ENCODE data around the gene BRI3BP.

The BRI3BP gene, protein sequence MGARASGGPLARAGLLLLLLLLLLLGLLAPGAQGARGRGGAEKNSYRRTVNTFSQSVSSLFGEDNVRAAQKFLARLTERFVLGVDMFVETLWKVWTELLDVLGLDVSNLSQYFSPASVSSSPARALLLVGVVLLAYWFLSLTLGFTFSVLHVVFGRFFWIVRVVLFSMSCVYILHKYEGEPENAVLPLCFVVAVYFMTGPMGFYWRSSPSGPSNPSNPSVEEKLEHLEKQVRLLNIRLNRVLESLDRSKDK

DNA sequence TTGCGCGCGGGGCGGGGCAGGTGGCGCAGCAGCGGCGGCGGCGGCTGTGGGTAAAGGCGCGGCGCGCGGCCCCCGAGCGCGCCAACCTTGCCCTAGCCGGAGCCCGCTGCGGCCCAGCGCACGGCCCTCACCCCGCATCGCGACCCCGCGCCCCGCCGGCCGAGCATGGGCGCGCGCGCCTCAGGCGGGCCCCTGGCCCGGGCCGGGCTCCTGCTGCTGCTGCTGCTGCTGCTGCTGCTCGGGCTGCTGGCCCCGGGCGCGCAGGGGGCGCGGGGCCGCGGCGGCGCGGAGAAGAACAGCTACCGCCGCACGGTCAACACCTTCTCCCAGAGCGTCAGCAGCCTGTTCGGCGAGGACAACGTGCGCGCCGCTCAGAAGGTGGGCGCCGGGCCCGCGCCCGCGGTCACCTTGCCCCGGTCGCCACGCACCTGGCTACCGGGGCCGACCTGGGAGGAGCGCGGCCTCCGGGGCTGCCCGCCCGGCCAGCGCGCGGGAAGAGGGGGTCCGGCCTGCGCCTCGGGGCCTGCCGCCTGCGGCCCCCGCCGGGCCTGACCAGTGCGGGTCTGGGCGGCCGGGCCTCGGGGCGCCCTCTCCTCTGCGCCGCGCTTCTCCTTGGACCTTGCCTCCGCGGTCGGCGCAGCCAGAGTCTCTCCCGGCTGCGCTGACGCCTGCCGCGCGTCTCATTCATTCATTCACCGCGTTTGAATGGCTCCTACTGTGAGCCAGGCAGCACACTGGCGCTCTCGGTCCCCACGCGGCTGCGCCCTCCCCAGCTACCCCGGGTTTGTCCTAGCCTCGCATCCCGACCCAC, at the start of gene BRI3BP:
TSS of gene BRI3BP (plus strand) at position 20 of the 811 bp plus-strand sequence. CDS start at position 166, 146 bp downstream.
- peak; percentile 57 for DNase-seq (ENCODE audit: low spot score)
- TF ChIP-seq, protein P1, sequence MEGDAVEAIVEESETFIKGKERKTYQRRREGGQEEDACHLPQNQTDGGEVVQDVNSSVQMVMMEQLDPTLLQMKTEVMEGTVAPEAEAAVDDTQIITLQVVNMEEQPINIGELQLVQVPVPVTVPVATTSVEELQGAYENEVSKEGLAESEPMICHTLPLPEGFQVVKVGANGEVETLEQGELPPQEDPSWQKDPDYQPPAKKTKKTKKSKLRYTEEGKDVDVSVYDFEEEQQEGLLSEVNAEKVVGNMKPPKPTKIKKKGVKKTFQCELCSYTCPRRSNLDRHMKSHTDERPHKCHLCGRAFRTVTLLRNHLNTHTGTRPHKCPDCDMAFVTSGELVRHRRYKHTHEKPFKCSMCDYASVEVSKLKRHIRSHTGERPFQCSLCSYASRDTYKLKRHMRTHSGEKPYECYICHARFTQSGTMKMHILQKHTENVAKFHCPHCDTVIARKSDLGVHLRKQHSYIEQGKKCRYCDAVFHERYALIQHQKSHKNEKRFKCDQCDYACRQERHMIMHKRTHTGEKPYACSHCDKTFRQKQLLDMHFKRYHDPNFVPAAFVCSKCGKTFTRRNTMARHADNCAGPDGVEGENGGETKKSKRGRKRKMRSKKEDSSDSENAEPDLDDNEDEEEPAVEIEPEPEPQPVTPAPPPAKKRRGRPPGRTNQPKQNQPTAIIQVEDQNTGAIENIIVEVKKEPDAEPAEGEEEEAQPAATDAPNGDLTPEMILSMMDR (IDR thresholded peaks at IDR 0.05; ENCODE audit: extremely low read depth, missing control alignments) = no peak

DNA sequence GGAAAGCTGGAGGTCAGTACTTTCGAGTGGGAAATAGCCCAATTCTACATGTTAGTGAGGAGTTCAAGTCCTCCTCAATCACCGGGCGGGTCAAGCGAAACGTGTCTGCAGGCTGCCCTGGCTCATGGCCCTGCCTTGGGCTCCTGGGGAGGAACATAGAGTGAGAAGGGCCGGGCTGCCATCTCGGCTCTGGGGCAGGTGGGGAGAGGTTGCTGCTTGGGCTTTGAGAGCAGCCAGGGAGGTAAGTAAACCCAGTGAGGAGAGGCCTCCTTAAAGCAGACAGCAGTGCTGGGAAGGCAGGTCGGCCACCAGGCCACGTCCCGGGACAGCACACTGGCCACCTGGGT, 47.0 kb upstream of the BRI3BP start:
- DNase-seq (ENCODE audit: low spot score) = no peak
- TF ChIP-seq, protein P1 (IDR thresholded peaks at IDR 0.05; ENCODE audit: extremely low read depth, missing control alignments) = no peak

DNA sequence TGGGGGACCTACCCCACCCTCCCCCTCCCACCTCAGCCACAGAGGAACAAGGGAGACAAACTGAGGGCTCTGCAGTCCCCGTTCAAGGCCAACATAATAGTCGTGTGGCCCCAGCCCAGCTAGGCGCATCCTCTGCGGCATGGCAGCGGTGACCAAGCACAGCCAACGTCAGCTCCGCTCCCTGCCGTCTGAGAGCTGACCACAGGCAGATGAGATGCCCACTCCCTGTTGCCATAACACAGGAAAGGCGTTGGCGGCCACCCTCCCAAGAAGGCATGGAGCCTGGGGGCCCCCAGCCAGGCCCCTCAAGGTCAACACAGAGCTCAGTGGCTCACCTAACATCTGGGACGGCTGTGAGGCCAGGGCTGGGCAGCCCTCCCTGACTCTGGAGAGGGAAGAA, 46.4 kb upstream of the BRI3BP start:
- TF ChIP-seq, protein P1 (IDR thresholded peaks at IDR 0.05; ENCODE audit: extremely low read depth, missing control alignments) = no peak
- DNase-seq (ENCODE audit: low spot score) = no peak

DNA sequence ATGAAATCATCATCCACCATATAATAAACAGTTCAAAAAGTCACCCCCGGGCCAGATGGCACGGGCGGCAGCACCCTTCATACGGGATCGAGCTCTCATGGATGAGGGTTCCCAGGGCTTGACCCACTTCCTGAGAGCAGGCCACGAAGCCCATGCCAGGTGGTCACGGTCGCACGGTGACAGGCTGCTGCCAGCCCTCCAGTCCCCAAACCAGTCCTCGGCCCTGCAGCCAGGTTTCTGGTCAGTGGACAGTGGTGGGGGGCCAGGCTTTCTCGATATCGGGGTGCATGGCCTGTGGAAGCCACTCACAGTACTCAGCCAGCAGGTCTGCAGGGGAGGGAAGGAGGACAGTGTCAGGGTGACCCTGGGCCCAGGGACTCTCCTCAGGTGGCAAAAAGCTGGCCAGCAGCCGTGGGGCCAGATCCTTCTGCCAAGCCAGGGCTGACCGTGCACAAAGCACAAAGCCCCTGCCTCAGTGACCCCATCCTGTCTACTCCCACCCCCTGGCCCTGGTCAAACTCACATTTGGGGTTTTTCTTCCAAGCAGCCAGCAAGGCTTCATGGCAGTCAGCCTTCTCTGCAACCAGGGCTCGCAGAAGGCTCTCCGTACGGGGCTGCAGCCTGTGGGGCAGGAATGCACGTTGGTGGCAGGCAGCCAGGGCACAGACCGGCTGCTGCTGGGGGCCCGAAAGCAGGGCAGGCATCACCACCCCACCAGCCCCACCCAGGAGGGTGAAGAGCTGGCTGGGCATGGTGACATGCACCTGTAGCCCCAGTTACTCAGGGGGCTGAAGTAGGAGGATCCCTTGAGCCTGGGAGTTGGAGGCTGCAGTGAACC, 45.7 kb upstream of the BRI3BP start:
- DNase-seq (ENCODE audit: low spot score) = no peak
- TF ChIP-seq, protein P1 (IDR thresholded peaks at IDR 0.05; ENCODE audit: extremely low read depth, missing control alignments) = no peak

DNA sequence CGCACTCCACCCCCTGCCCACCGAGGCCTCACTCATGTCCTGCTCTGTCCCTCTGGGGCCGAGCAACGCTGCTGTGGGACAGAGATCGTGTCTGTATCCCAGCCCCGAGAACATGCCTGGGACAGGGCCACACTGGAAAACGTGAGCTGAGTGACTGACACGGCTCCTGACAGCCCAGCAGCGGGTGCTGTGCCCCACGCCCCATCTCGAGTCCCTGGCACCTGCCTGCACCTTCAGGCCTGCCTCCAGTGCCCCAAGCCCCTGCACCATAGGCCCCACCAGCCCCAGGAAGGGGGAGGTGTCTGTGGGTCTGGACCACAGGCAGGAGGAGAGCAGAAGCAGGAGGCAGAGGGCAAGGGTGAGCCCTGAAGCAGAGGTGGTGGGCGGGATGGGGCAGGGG, 44.4 kb upstream of the BRI3BP start:
- TF ChIP-seq, protein P1 (IDR thresholded peaks at IDR 0.05; ENCODE audit: extremely low read depth, missing control alignments) = no peak
- no peak for DNase-seq (ENCODE audit: low spot score)

DNA sequence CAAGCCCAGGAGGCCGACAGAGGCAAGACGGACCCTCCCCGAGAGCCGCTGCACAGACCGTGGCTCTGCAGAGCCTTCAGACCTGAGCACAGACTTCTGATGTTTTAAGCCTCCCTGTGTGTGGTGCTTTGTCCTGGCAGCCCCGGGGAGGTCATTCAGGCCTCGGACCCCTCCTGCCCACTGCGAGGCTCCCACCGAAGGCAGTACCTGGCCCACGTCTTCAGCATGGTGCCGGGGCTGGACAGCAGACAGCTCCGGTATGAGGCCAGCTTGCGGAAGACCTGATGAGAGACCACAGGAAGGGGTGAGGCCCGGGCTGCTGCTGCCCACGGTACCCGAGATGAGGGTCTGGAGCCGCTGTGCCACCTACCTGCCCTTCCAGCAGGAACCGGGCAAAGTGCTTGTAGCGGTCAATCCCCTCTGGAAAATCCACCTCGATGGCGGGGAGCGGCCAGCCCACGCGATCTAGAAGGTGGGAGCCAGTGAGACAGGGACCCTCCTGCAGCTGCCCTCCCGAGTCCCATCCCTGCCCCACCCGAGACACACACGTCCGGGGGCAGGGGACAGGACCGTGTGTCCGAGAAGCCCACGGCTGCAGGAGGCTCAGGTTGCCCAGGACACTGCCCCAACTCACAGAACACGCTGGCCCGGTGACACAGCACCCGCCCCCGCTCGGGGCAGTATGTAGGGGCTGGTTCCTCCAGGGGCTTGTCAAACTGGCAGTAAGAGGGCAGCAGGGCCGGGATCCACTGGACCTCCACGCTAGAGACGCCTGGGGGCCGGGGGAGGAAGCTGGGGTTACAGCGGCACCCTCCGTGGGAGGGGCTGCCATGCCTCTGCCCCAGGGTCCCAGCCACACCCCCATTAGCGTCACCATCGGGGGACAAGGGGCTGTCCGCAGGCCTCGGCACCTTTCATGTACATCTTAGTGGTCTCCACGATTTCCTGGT, 43.4 kb upstream of the BRI3BP start:
- TF ChIP-seq, protein P1 (IDR thresholded peaks at IDR 0.05; ENCODE audit: extremely low read depth, missing control alignments) = no peak
- no peak for DNase-seq (ENCODE audit: low spot score)
